CD4-positive, alpha-beta T cell (primary cell): ENCODE data around the gene TAL2. TPM values are rescaled to one million over a fixed set of nuclear protein-coding genes. Genes with fewer than 3 reads are reported as not detected.
A peak's percentile ranks its signal among the peaks of the same experiment; 100 is the strongest.

Experiments
- ATAC-seq: fragments of 200-7000 bp; cut with Tn5 transposase; one replicate; pipeline ENCODE4 v1.10.0; 2022; ENCODE audit warnings: mild to moderate bottlenecking; ENCODE audit not compliant: poor library complexity
- CTCF ChIA-PET: fragments of 350-600 bp; sonication (Branson Sonifier 250); formaldehyde crosslinking; loops from one replicate; lab custom pipeline; 2021; ENCODE audit warnings: antibody characterized with exemption, inconsistent platforms; lab: Charles Lee
- POLR2A ChIA-PET: fragments of 350-600 bp; sonication (Branson Sonifier 250); formaldehyde crosslinking; loops from one replicate; lab custom pipeline; 2021; ENCODE audit warnings: antibody characterized with exemption, inconsistent platforms; lab: Charles Lee
- DNase-seq, 14 experiments: peaks; one replicate each; pipeline ENCODE4 v3.0.0-alpha.2; 2013 to 2020; ENCODE audit warnings: mixed read lengths in 2 of 14
- H3K27ac ChIP-seq, 2 donors: one replicate each; pipeline versions ENCODE4 v1.5.1 to v1.7.0; 2013; ENCODE audit warnings: low read length in 2 of 2, low read depth in 1 of 2, mild to moderate bottlenecking in 1 of 2
- H3K27me3 ChIP-seq, 2 experiments: 1 replicate in 1 of 2; 2 replicates in 1 of 2; pipeline versions ENCODE4 v1.6.1 to v1.7.0; 2013; ENCODE audit warnings: low read length in 2 of 2, control low read depth in 1 of 2, mild to moderate bottlenecking in 1 of 2, moderate library complexity in 1 of 2; ENCODE audit not compliant: insufficient read depth in 2 of 2, control insufficient read depth in 1 of 2
- H3K36me3 ChIP-seq: one replicate; pipeline ENCODE4 v1.6.1; 2013; ENCODE audit warnings: low read length, control low read depth; ENCODE audit not compliant: insufficient read depth
- H3K4me1 ChIP-seq: one replicate; pipeline ENCODE4 v1.6.1; 2013; ENCODE audit warnings: low read length, control low read depth; ENCODE audit not compliant: insufficient read depth
- H3K4me3 ChIP-seq: one replicate; pipeline ENCODE4 v1.5.1; 2013; ENCODE audit warnings: mild to moderate bottlenecking, low read length, moderate library complexity
- H3K9me3 ChIP-seq, 2 experiments: 1 replicate in 1 of 2; 2 replicates in 1 of 2; pipeline versions ENCODE4 v1.6.1 to v1.7.0; 2013; ENCODE audit warnings: low read length in 2 of 2, mild to moderate bottlenecking in 2 of 2, control low read depth in 1 of 2, moderate library complexity in 1 of 2; ENCODE audit not compliant: control insufficient read depth in 1 of 2, insufficient read depth in 1 of 2
- H3K27ac Mint-ChIP-seq: one replicate; pipeline ENCODE4 v1.8.0; 2020; ENCODE audit warnings: mixed read lengths
- H3K27me3 Mint-ChIP-seq: one replicate; pipeline ENCODE4 v1.8.0; 2021; ENCODE audit warnings: mixed read lengths
- H3K36me3 Mint-ChIP-seq: one replicate; pipeline ENCODE4 v1.8.0; 2021; ENCODE audit warnings: low read depth, mixed read lengths
- H3K4me1 Mint-ChIP-seq: one replicate; pipeline ENCODE4 v1.8.0; 2021; ENCODE audit warnings: low read depth, mixed read lengths
- H3K4me3 Mint-ChIP-seq: one replicate; pipeline ENCODE4 v1.8.0; 2020; ENCODE audit warnings: mild to moderate bottlenecking, mixed read lengths
- H3K9me3 Mint-ChIP-seq: one replicate; pipeline ENCODE4 v1.8.0; 2020; ENCODE audit warnings: mixed read lengths
- intact Hi-C, 2 experiments: fragments of 100-400 bp; cut with DNase I in 1 of 2; cut with micrococcal nuclease in 1 of 2; formaldehyde crosslinking; loops; one replicate each; pipeline versions ENCODE4 v1.15.1 to v1.9.0; 2023 to 2025; cut with DNase I, micrococcal nuclease
- total RNA-seq, 174 experiments: library from RNA in 2 of 174; stranded (reverse) in 2 of 174; gene quantifications; one replicate each; pipeline ENCODE4 v1.2.3 and lab custom pipeline; 2021 to 2026
- TF ChIP-seq, protein P1 (sequence below): fragments of 200-600 bp; IDR thresholded peaks from one replicate; pipeline ENCODE4 v1.8.0; 2022; ENCODE audit warnings: antibody characterized with exemption, mild to moderate bottlenecking

The TAL2 gene
- total RNA-seq, 2 experiments from 2014 or later: not detected

DNA sequence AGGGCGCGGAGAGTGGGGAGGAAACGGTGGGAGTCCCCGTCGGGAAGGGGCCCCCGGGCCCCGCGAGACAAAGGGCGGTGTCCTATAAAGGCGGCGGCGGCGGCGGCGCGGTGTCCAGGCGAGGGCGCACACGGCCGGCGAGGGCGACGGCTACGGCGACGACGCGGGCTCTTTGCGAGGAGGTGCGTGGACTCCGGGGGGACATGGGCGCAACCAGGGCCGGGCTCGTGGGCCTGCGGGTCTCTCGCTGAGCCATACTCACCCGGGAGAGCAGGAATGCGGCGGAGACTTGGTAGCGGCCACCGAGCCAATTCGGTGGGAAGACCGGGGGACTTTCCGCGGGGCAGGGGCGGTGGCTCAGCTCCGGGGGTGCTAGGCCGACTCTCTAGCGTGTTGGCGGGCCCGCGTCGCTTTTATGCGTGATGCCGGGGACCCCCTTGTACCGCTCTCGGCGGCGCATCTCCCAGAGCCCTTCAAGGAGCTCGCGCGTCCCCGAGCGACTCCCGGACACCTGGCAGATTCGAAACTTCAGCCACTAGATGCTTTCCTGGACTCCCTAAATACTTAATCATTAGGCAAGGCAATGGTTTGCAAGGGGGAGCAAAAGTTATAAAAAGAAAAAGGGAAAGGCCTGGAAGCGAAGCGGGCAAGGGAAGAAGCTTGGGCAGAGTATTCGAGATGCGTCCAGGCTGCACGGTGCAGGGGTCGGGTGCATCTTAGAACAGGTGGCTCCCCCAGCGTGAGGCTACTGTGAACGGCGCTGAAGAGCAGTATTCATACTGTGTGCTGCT lies 5.9 kb upstream of the TAL2 start:
- CTCF ChIA-PET: no interaction called here
- no peak overlapping the region for H3K27ac Mint-ChIP-seq
- peak in 7 of 14 experiments; percentile 1 to 37 (median 13) for DNase-seq

DNA sequence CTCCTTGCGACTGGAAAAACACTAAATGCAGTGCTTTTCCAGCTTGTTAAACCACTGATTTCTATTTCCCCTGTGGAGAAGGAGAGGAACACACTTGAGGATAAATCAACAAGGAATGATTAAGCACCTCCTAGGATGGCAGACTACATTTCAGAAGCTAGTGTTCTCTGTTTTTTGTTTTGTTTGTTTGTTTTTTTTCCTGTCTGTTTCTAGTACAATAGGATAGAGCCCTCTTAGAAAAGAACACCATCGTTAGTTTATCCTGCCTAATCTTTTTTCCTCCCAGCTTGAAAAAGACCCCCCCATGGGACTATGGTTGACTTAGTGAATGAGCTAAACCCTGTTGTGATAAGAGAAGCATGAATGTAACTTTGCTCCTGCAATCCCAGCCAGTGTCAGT lies 3.9 kb upstream of the TAL2 start:
- peaks cover 28 to 31% of the 10 kb centered on the region in 2 experiments for H3K27me3 ChIP-seq
- H3K4me1 Mint-ChIP-seq: peaks cover 16% of the 10 kb centered on the region
- no peaks in the 10 kb centered on the region for H3K36me3 Mint-ChIP-seq
- H3K36me3 ChIP-seq: no peaks in the 10 kb centered on the region
- DNase-seq: no peak
- peaks cover 10% of the 10 kb centered on the region for H3K4me1 ChIP-seq
- ATAC-seq: no peak
- TF ChIP-seq, protein P1, sequence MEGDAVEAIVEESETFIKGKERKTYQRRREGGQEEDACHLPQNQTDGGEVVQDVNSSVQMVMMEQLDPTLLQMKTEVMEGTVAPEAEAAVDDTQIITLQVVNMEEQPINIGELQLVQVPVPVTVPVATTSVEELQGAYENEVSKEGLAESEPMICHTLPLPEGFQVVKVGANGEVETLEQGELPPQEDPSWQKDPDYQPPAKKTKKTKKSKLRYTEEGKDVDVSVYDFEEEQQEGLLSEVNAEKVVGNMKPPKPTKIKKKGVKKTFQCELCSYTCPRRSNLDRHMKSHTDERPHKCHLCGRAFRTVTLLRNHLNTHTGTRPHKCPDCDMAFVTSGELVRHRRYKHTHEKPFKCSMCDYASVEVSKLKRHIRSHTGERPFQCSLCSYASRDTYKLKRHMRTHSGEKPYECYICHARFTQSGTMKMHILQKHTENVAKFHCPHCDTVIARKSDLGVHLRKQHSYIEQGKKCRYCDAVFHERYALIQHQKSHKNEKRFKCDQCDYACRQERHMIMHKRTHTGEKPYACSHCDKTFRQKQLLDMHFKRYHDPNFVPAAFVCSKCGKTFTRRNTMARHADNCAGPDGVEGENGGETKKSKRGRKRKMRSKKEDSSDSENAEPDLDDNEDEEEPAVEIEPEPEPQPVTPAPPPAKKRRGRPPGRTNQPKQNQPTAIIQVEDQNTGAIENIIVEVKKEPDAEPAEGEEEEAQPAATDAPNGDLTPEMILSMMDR: no peak
- CTCF ChIA-PET: interaction anchor here (0.9 kb wide), 1 partner anchor 60 kb away, joined by 3 read pairs; no protein-coding TSS in a partner anchor
- no peak overlapping the region for H3K4me3 ChIP-seq
- POLR2A ChIA-PET: no interaction called here
- peaks cover 53% of the 10 kb centered on the region for H3K27me3 Mint-ChIP-seq
- H3K9me3 Mint-ChIP-seq: no peaks in the 10 kb centered on the region
- no peak overlapping the region for H3K4me3 Mint-ChIP-seq
- no peaks in the 10 kb centered on the region for H3K9me3 ChIP-seq
- intact Hi-C loops: no loop called here
- H3K27ac ChIP-seq: no peak overlapping the region
- H3K27ac Mint-ChIP-seq: no peak overlapping the region

More for the DNA sequence above, 5.9 kb upstream of the TAL2 start:
- Histone ChIP-seq H3K4me1 (peaks cover 10% of the 10 kb centered on the region), H3K4me3 (peak overlapping the region; percentile 44), H3K27me3 (peaks cover 28 to 31% of the 10 kb centered on the region in 2 experiments), H3K36me3 (no peaks in the 10 kb centered on the region), H3K27ac (no peak overlapping the region), H3K9me3 (no peaks in the 10 kb centered on the region)
- H3K4me1 Mint-ChIP-seq: peaks cover 16% of the 10 kb centered on the region
- TF ChIP-seq, protein P1: no peak
- H3K4me3 Mint-ChIP-seq: peak overlapping the region; percentile 83
- no peaks in the 10 kb centered on the region for H3K9me3 Mint-ChIP-seq
- POLR2A ChIA-PET: no interaction called here
- intact Hi-C loops: no loop called here
- H3K27me3 Mint-ChIP-seq: peaks cover 50% of the 10 kb centered on the region
- peak; percentile 54 for ATAC-seq
- no peaks in the 10 kb centered on the region for H3K36me3 Mint-ChIP-seq

DNA sequence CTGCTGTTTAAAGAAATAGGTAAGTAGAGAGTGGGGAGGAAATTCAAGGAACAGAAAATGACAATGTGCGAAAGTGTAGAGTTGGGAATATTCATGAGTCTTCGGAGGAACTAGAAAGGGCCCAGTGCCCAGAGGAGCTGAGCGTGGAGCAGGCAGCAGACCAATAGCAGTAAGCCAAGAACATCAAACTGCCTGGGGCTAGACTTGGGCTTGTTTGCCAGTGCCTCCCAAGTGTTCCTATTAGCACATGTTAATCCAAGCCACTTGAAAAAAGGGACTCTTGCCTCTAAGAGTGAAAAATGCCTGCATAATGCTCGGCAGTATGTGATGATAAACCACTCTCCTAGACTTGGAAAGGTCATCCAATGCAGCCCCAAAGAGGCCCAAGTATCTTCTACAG lies 1.2 kb upstream of the TAL2 start:
- ATAC-seq (no peak), DNase-seq (no peak)
- peaks cover 40% of the 10 kb centered on the region for H3K27me3 Mint-ChIP-seq
- no peaks in the 10 kb centered on the region for H3K36me3 Mint-ChIP-seq
- TF ChIP-seq, protein P1: no peak
- H3K27ac ChIP-seq: no peak overlapping the region
- intact Hi-C loops: no loop called here
- H3K4me3 Mint-ChIP-seq: no peak overlapping the region
- H3K27ac Mint-ChIP-seq: no peak overlapping the region
- H3K36me3 ChIP-seq: no peaks in the 10 kb centered on the region
- POLR2A ChIA-PET: no interaction called here
- peaks cover 24% of the 10 kb centered on the region in 2 experiments for H3K27me3 ChIP-seq
- H3K9me3 Mint-ChIP-seq: no peaks in the 10 kb centered on the region
- CTCF ChIA-PET: no interaction called here
- peaks cover 8% of the 10 kb centered on the region for H3K4me1 ChIP-seq
- peaks cover 9% of the 10 kb centered on the region for H3K4me1 Mint-ChIP-seq
- no peak overlapping the region for H3K4me3 ChIP-seq
- H3K9me3 ChIP-seq: no peaks in the 10 kb centered on the region
